WERI-Rb-1 (cell line): Measurements from ENCODE around the gene SLIT3.

Experiments used
- DNase-seq: peaks from one replicate; pipeline ENCODE4 v3.0.0-alpha.2; 2020
- H3K27ac ChIP-seq: fragments of 250-450 bp; sonication (Bioruptor Pico); 2 replicates; pipeline ENCODE4 v1.5.1; 2020; ENCODE audit warnings: mild to moderate bottlenecking, moderate library complexity
- H3K27me3 ChIP-seq: fragments of 250-450 bp; sonication (Bioruptor Pico); 2 replicates; pipeline ENCODE4 v1.5.1; 2021; ENCODE audit warnings: mild to moderate bottlenecking, low read depth, moderate library complexity; ENCODE audit not compliant: insufficient read depth, severe bottlenecking
- H3K36me3 ChIP-seq: fragments of 250-450 bp; sonication (Bioruptor Pico); 2 replicates; pipeline ENCODE4 v1.5.1; 2020; ENCODE audit warnings: mild to moderate bottlenecking, moderate library complexity
- H3K4me3 ChIP-seq: 2 replicates; pipeline ENCODE4 v1.5.1; 2011; ENCODE audit warnings: low read depth, mild to moderate bottlenecking, control low read depth, low read length
- H3K9me3 ChIP-seq: fragments of 250-450 bp; sonication (Bioruptor Pico); 2 replicates; pipeline ENCODE4 v1.5.1; 2021; ENCODE audit warnings: mild to moderate bottlenecking, moderate library complexity; ENCODE audit not compliant: severe bottlenecking
- TF ChIP-seq, protein P1 (sequence below): IDR thresholded peaks from 2 replicates; pipeline ENCODE4 v1.5.1; 2011; ENCODE audit warnings: low read depth, mild to moderate bottlenecking, control low read depth, inconsistent platforms, low read length

SLIT3 gene

GRCh38 chr5:168870910-168871309, 430.0 kb downstream of the SLIT3 start:
- Histone ChIP-seq H3K36me3 (no peaks in the 10 kb centered on the region), H3K27ac (no peak overlapping the region), H3K27me3 (peaks cover 91% of the 10 kb centered on the region), H3K4me3 (no peak overlapping the region), H3K9me3 (no peaks in the 10 kb centered on the region)
- DNase-seq: no peak
- TF ChIP-seq, protein P1, sequence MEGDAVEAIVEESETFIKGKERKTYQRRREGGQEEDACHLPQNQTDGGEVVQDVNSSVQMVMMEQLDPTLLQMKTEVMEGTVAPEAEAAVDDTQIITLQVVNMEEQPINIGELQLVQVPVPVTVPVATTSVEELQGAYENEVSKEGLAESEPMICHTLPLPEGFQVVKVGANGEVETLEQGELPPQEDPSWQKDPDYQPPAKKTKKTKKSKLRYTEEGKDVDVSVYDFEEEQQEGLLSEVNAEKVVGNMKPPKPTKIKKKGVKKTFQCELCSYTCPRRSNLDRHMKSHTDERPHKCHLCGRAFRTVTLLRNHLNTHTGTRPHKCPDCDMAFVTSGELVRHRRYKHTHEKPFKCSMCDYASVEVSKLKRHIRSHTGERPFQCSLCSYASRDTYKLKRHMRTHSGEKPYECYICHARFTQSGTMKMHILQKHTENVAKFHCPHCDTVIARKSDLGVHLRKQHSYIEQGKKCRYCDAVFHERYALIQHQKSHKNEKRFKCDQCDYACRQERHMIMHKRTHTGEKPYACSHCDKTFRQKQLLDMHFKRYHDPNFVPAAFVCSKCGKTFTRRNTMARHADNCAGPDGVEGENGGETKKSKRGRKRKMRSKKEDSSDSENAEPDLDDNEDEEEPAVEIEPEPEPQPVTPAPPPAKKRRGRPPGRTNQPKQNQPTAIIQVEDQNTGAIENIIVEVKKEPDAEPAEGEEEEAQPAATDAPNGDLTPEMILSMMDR: no peak

DNA sequence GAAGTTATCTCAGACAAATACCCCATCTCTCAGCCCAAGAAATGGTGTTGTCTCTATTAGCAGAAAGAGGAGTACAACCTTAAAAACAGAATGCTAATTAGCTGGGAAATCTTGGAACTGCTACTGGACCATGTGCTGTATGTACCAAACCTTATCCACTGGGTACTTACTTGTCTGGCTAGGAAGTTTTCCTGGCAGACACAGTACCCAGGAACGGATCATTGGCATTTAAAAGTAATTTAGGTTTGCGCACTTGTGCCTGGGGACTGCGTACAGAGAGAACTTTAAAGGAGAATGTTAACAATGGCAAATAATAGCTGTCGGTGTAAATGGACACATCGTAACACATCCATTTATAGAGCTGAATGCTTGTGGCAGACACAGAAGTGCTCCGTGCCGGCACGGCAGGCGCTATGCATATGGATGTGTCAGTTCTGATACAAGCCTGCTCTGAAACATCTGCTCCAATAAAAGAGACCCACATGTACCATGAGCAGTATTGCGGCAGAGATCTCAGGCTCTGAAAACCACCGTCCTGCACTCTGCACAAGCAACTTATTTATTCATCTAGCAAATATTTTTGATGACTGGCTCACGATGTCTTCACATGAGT, 431.2 kb downstream of the SLIT3 start:
- TF ChIP-seq, protein P1: no peak
- H3K4me3 ChIP-seq: no peak overlapping the region
- no peaks in the 10 kb centered on the region for H3K9me3 ChIP-seq
- H3K27ac ChIP-seq: no peak overlapping the region
- no peak for DNase-seq
- H3K27me3 ChIP-seq: peaks cover 88% of the 10 kb centered on the region
- no peaks in the 10 kb centered on the region for H3K36me3 ChIP-seq

DNA sequence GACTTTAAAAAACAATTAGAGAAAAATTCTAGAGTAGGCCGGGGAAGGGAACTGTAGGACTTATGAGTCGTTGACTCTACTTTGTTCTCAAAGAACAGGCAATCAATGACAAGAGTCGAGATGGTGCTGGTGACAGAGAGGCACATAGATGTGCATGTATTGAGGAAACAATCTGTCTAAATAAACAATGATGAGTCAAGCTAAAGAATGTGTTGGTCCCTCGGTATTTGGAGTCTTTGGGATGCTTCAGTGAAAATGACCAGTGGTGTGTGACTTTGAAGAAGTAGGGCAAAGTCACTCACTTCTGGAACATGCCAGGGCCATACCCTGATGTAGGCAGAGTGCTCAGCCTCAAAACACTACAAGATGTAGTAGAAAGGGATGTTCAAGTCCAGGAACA, 433.7 kb downstream of the SLIT3 start:
- Histone ChIP-seq H3K36me3 (no peaks in the 10 kb centered on the region), H3K9me3 (no peaks in the 10 kb centered on the region), H3K4me3 (no peak overlapping the region), H3K27me3 (peaks cover 85% of the 10 kb centered on the region), H3K27ac (no peak overlapping the region)
- TF ChIP-seq, protein P1: no peak
- no peak for DNase-seq

- Histone ChIP-seq H3K9me3 (no peaks in the 10 kb centered on the region), H3K27me3 (peaks cover 82% of the 10 kb centered on the region), H3K27ac (no peak overlapping the region; the same call in 1 of the 2 replicates), H3K4me3 (no peak overlapping the region), H3K36me3 (no peaks in the 10 kb centered on the region)
- DNase-seq: peak; percentile 38
- TF ChIP-seq, protein P1: no peak
Measured at GRCh38 chr5:168865968-168866367, 435.0 kb downstream of the SLIT3 start.

GRCh38 chr5:168863021-168863420, 437.9 kb downstream of the SLIT3 start:
- no peak overlapping the region for H3K4me3 ChIP-seq
- no peak overlapping the region for H3K27ac ChIP-seq
- no peaks in the 10 kb centered on the region for H3K36me3 ChIP-seq
- no peaks in the 10 kb centered on the region for H3K9me3 ChIP-seq
- DNase-seq: no peak
- peaks cover 87% of the 10 kb centered on the region for H3K27me3 ChIP-seq
- TF ChIP-seq, protein P1: no peak

DNA sequence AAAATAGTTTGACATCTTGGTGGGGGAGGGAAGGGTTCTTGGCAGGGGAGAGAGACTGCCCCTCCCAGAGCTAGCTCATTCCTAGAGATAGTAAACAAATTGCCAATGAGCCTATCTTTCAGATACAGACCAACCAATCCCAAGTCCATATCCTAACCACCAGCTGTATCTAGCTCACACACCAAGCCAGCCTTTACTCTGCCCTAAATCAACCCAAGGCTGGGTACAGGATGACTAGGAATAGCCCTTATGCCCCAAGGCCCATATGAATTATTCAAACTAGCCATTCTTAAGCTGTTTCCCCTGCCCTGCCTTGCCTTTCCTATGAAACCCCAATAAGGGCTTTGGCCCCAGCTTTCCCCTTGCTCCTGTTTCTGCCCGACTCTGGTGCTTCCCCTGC, 440.4 kb downstream of the SLIT3 start:
- DNase-seq: no peak
- no peak overlapping the region for H3K27ac ChIP-seq
- no peaks in the 10 kb centered on the region for H3K36me3 ChIP-seq
- H3K4me3 ChIP-seq: no peak overlapping the region
- H3K9me3 ChIP-seq: no peaks in the 10 kb centered on the region
- H3K27me3 ChIP-seq: peaks cover 88% of the 10 kb centered on the region
- TF ChIP-seq, protein P1: no peak
